Hematopoietic multipotent progenitor cell treated with erythropoietin and hydrocortisone succinate and interleukin-3 and kit ligand, for 4 days (in vitro differentiated cells): ENCODE results near the gene ZC3H10.

ENCODE experiments used
- DNase-seq: peaks from one replicate; pipeline ENCODE4 v3.0.0-alpha.2; 2015

Gene ZC3H10

GRCh38 chr12:56128670-56129205, 10.7 kb downstream of the ZC3H10 start:
- DNase-seq = peak; percentile 44

GRCh38 chr12:56129206-56129941, 11.3 kb downstream of the ZC3H10 start:
- DNase-seq = peak; percentile 95

GRCh38 chr12:56129942-56130495, 12.0 kb downstream of the ZC3H10 start:
- DNase-seq = no peak

- DNase-seq = no peak
Observed at GRCh38 chr12:56130876-56131275, 12.8 kb downstream of the ZC3H10 start.

- DNase-seq = no peak
Observed at GRCh38 chr12:56134897-56135296, 16.8 kb downstream of the ZC3H10 start.

- DNase-seq = no peak
Observed at GRCh38 chr12:56137853-56138571, 19.9 kb downstream of the ZC3H10 start.

GRCh38 chr12:56141946-56142784, 24.1 kb downstream of the ZC3H10 start:
- DNase-seq = no peak

GRCh38 chr12:56143217-56143616, 25.2 kb downstream of the ZC3H10 start:
- DNase-seq = no peak

GRCh38 chr12:56143870-56144269, 25.8 kb downstream of the ZC3H10 start:
- no peak for DNase-seq

- DNase-seq = no peak
Observed at GRCh38 chr12:56145217-56145616, 27.2 kb downstream of the ZC3H10 start.

- DNase-seq = no peak
Observed at GRCh38 chr12:56146492-56147460, 28.7 kb downstream of the ZC3H10 start.

- DNase-seq = peak; percentile 65
Observed at GRCh38 chr12:56150563-56150962, 32.5 kb downstream of the ZC3H10 start.

GRCh38 chr12:56151672-56152131, 33.6 kb downstream of the ZC3H10 start:
- DNase-seq = peak; percentile 80

- peak; percentile 97 for DNase-seq
Observed at GRCh38 chr12:56152132-56152755, 34.2 kb downstream of the ZC3H10 start, which contains the start of gene MYL6B. Gene MYL6B (plus strand): TSS chr12:56152587. CDS start chr12:56153919, 1,332 bp downstream.

GRCh38 chr12:56152756-56153677, 35.0 kb downstream of the ZC3H10 start:
- no peak for DNase-seq

GRCh38 chr12:56153678-56154065, 35.6 kb downstream of the ZC3H10 start:
- no peak for DNase-seq

GRCh38 chr12:56154246-56154771, 36.2 kb downstream of the ZC3H10 start:
- DNase-seq = no peak

GRCh38 chr12:56154818-56155217, 36.8 kb downstream of the ZC3H10 start:
- DNase-seq = no peak

- no peak for DNase-seq
Observed at GRCh38 chr12:56155256-56155845, 37.3 kb downstream of the ZC3H10 start.
